SIG-M5 (cell line): ENCODE data around the gene HMGA1.

Source experiments
- DNase-seq: peaks from one replicate; lab custom pipeline; 2025; lab: John Stamatoyannopoulos, UW

The HMGA1 gene

DNA sequence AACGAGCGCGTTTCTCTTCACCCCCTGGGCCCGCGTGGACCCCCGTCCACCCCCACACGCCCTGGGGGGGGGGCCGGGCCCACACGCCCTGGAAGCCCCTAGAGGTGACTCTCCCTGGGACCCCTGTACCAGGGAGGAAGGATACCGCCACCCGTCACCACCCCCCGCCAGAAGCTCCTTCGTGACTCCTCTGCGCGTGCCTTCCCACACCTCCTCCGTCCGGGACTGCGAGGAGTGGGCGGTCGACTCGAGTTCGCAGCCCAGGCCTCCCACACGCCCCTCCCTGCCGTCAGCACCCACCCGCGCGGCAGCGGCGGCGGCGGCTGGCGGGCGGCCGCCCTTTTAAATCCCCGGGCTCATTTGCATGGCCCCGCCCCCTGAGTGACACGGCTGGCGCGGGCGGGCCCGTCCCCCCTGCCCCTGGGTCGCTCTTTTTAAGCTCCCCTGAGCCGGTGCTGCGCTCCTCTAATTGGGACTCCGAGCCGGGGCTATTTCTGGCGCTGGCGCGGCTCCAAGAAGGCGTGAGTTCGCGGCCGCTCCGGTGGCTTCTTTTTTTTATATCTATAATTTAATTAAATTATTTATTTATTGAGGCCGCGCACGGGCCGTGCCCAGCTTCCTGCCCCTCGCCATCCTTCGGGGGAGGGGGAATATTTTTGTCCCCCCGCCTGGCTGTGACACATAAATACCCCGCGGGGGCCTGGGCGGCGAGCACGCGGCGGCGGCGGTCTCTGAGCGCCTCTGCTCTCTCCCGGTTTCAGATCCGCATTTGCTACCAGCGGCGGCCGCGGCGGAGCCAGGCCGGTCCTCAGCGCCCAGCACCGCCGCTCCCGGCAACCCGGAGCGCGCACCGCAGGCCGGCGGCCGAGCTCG lies at the start of gene HMGA1:
Gene HMGA1, plus strand, starts transcription at position 431 of the 873 bp plus-strand sequence. CDS start 3,908 bp downstream, outside the sequence.
- peak; percentile 63 for DNase-seq

DNA sequence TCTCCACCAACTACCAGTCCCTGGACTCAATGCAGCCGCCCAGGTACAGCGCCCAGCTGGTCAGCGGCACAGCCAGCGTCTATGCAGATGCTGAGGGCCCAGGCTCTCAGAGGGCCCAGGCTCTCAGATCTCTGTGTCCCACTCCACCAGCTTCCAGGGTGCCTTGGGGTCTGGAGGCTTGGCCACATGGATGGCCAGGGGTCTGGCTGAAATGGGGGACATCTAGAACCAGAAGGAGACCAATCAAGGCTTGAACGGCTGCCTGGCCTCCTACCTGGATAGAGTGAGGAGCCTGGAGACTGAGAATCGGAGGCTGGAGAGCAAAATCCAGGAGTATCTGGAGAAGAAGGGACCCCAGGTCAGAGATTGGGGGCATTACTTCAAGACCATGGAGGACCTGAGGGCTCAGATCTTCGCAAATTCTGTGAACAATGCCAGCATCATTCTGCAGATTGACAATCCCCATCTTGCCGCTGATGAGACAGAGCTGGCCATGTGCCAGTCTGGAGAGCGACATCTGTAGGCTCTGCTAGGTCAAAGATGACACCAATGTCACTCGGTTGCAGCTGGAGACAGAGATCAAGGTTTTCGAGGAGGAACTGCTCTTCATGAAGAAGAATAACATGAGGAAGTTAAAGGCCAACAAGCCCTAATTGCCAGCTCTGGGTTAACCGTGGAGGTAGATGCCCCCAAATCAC lies 46.7 kb upstream of the HMGA1 start:
- DNase-seq: peak; percentile 34

DNA sequence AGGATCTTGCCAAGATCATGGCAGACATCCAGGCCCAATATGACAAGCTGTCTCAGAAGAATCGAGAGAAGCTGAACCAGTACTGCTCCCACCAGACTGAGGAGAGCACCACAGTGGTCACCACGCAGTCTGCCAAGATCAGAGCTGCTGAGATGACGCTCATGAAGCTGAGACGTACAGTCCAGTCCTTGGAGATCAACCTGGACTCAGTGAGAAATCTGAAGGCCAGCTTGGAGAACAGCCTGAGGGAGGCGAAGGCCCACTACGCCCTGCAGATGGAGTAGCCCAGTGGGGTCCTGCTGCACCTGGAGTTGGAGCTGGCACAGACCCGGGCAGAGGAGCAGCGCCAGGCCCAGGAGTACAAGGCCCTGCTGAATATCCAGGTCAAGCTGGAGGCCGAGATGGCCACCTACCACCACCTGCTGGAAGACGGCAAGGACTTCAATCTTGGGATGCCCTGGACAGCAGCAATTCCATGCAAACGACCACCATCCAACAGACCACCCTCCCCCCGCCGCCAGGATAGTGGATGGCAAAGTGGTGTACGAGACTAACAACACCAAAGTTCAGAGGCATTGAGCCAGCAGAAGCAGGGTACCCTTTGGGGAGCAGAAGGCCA lies 46.1 kb upstream of the HMGA1 start:
- DNase-seq: no peak

- no peak for DNase-seq
Observed at GRCh38 chr6:34194772-34195171, 41.9 kb upstream of the HMGA1 start.

GRCh38 chr6:34195726-34196115 lies 41.0 kb upstream of the HMGA1 start:
- no peak for DNase-seq

- DNase-seq: no peak
Observed at GRCh38 chr6:34196116-34196832, 40.4 kb upstream of the HMGA1 start.

DNA sequence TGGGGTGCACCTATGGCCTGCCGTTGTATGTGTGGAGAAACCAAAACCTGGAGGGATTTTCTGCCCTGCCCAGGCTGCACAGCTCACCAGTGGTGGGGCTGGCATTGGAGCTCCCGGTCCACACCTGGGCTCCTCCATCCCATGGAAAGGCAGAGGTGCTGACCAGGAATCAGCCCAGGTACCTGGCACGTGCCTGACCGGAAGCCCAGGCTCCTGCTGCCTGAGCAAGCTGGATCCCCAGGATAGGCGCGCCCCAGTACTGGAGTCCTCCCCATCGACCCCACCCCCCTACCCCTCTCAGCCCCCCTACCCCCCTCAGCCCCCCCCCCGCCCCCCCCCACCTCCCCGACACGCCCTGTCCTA lies 39.9 kb upstream of the HMGA1 start:
- DNase-seq: no peak

DNA sequence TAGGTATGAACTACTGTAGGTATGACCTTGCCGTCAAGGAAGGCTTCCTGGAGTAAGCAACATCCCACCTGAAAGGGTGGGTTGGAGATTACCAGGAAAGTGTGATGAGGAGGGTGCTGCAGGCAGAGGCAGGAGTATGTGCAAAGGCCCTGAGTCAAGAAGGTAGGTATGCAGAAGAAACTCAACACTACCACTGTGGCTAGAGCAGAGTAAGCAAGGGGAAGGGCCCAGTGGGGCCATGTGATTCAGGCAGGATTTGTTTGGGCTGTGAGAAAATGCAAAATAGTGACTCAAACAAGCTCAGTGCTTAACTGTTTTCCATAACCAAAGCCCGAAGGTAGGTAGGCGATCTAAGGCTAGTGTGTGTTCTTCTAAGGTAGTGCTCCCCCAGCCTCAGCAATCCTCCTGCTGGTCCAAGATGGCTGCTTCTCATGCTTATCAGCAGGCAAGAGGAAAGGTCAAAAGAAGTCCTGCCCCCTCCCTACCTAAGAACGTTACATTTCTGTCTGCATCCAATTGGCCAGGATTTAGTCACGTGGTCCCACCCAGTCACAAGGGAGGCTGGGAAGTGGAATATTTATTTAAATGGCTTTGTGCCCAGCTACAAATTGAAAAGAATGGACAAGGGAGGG lies 36.2 kb upstream of the HMGA1 start:
- no peak for DNase-seq

- no peak for DNase-seq
Observed at GRCh38 chr6:34201455-34202107, 35.1 kb upstream of the HMGA1 start.

GRCh38 chr6:34202329-34203201 lies 34.1 kb upstream of the HMGA1 start:
- DNase-seq: no peak

GRCh38 chr6:34204693-34205092 lies 32.0 kb upstream of the HMGA1 start:
- DNase-seq: no peak

- no peak for DNase-seq
Observed at GRCh38 chr6:34205466-34205865, 31.2 kb upstream of the HMGA1 start.

DNA sequence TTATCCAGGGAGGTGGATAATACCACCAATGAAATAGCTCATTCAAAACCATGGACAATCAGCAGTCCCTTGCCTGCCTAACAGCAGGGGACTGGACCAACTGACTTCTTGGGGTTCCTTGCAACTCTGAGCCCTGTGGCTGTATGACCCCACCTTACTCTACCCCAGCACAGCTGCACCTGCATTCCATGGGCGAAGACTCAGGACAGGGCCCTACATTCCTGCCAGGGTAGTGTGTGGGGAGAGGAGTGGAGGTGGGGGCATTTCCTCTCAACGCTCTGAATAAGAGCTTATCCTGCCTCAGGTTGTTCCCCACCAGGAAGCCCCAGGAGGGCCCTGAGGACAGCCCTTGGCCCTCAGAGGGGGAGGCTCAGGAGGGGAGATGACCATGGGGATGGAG lies 30.8 kb upstream of the HMGA1 start:
- no peak for DNase-seq

DNA sequence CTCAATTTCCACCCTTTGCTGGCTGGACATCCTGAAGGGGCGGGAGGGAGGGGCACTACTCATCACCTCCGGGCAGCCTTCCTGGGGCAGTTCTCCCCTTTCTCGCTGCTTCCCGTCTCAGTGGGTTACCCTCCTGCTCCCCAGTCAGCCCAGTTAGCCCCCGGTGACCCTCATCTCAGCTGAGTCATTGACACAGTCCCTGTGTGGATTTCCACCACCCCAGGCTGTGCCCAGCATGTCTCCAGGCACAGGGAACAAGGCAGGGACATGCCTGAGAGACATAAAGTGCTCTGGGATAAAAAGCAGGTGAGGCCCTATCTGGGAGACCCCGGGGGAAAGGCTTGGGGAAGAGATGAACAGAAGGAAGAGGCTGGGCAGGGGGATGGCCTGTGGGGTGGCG lies 29.9 kb upstream of the HMGA1 start:
- DNase-seq: no peak

GRCh38 chr6:34207695-34208443 lies 28.8 kb upstream of the HMGA1 start:
- DNase-seq: no peak

- no peak for DNase-seq
Observed at GRCh38 chr6:34213772-34214171, 22.9 kb upstream of the HMGA1 start.

DNA sequence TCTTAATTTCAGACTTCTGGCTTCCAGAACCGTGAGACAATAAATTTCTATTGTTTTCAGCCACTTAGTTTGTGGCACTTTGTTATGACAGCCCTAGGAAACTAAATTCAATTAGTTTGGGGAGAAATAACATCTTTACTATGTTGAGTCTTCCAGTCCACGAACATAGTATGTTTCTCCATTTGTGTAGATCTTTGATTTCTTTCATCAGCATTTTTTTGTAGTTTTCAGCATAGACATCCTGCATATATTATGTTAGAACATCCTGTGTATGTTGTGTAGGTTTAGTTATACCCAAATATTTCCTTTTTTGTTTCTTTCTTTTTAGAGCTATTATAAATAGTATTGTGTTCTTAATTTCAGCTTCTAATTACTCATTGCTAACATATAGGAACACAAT lies 18.0 kb upstream of the HMGA1 start:
- no peak for DNase-seq

DNA sequence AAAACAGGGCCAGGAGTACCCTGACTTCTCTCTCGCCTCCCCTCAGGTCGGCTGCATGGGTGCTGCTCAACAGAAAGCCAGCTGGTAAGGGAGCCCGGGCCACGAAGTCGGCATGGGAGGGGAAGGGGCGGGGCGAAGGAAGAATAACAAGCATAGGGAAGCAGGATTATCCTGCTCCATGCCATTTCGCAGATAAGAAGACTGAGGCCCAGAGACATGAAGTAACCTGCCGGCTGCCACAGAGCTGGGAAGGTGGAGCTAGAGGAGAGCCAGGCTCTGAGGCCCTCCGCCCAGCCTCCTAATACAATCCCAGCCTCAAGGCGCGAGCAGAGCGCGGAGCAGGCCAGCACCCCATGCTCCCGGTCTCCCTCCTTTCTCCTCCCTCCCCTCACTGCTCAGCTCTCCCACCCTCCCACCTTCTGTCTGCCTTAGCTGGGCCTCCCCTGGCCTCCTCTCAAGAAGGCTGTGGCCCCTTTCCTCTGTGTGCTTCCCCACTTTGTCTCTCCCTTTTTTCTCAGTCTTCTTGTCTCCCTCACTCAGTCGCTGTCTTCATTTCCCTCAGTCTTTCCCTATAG lies 13.2 kb upstream of the HMGA1 start:
- no peak for DNase-seq
